GM15510 (cell line): Measurements from ENCODE around the gene MAS1.

Experiments
- POLR2A ChIP-seq: IDR thresholded peaks from 3 replicates; pipeline ENCODE4 v1.6.1; 2011; ENCODE audit warnings: borderline replicate concordance; ENCODE audit not compliant: insufficient read length; ENCODE audit errors: extremely low read depth

Gene MAS1

GRCh38 chr6:159876242-159876641 is 14.5 kb upstream of the MAS1 start:
- no peak for TF ChIP-seq POLR2A

GRCh38 chr6:159877256-159877808 is 13.5 kb upstream of the MAS1 start:
- TF ChIP-seq POLR2A: no peak

- TF ChIP-seq POLR2A: no peak
Measured at GRCh38 chr6:159878341-159878740, 12.4 kb upstream of the MAS1 start.

- no peak for TF ChIP-seq POLR2A
Measured at GRCh38 chr6:159879856-159880255, 10.9 kb upstream of the MAS1 start.

DNA sequence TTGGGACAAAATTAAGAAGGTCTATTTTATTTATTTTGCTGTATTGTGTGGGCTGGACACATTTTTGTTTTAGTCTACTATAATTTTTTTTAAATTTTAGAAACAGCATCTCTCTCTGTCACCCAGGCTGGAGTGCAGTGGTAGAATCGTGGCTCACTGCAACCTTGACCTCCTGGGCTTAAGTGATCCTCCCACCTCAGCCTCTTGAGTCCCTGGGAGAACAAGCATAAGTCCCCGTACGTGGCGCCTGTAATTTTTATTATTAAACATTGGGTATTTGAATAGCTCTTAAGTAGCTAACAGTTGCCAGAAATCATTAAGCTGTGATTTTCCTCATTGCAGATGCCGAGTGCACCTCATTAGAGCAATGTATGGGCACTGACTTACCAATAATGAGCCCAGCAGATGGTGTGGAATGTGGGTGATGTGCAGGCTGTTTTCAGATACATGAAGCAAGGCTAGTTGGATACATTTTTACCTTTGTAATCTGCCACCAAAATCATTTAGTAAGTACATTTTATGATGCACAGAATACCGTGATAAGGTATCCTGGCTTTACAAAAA is 10.3 kb upstream of the MAS1 start:
- TF ChIP-seq POLR2A: no peak

- TF ChIP-seq POLR2A: no peak
Measured at GRCh38 chr6:159884720-159885119, 6.1 kb upstream of the MAS1 start.

DNA sequence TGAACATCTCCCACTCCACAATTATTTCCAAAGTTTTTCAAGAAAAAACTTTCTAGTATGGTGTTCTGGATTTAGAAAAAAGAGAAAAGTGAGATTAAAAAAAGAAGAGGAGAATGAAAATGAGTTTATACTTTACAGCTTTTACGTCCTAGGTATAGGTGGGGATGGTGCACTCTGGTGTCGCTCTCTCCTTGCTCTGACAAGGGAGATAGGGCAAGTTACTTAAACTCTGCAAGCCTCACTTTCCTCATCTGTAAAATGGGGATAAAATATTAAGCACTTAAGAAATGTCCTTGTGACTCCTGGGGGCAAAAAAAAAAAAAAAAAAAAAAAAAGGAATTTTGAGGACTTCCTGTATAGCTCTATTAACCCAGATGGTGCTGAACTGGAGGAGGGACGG is 4.5 kb upstream of the MAS1 start:
- TF ChIP-seq POLR2A: no peak

DNA sequence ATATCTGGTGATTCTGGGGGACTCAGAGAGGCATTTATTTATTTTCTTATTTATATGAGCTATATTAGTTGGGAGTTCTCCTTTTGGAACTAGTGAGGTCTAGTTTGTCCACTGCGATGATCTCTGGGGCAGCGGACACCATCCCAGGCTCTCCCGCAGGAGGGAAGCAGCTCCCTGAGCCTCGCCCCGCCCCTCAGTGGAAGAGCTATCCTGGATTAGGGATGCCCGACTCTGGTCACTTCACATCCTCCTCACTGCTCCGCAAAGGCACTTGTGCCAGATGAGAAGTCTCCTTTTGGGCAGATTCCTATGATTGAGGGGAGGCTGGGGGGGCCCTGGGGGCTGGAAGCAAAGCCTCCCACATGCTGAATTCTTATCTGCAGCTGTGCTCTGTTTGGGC is 3.6 kb upstream of the MAS1 start:
- no peak for TF ChIP-seq POLR2A

DNA sequence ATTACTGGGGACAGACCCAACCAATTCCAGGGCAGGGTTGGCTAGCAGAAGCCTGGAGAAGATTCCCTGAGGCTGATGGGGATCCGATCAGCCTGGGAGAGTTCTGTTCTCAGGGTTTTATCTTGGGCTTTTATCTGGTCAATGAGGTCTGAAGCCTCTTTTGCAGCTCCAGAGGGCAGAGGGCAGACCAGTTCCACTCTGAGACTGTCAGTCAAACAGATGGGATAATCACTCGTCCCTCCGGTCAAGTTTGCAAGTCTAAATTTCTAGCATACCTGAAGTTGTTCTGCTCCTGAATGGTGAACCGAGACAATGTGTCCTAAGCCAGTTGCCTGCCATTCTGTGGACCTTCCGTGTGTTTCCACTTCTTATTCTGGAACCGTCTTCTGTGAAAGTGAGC is 3.0 kb upstream of the MAS1 start:
- TF ChIP-seq POLR2A: no peak

DNA sequence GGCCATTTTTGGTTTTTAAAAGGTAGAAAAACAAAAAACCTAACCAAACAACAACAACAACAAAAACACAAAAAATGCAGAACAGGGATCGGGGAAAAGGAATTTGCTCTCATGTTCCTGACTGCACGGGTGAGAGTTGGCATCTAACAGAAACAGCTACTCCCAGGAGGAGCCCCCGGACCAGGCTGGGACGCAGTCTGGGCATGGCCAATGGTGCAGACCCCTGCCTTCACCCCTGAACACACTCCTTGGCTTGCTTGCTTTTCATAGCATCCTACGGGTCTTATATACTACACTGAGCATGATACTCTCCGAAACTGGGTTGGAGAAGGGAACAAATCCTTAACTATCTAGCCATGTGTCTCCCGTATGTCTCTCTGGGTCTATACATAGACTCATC is 587 bp upstream of the MAS1 start:
- no peak for TF ChIP-seq POLR2A

DNA sequence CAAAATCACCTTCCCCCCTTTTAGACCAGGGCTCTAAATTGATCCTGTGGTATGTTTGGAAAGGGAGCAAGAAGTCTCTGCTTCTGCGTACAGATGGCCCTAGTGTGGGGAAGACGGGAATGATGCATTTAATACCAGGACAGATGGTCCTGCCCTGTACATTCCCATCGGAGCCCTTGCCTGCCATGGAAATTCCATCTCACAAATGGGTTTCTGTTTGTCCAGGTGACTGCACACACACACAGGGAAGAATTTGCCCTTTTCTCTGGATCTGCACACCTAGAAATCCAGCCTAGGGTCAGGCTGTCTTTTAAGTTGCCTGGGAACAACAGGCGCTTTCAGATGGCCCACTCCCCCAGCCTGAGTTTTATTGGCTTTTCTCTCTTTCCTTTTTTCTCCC is 1.3 kb downstream of the MAS1 start:
- TF ChIP-seq POLR2A: no peak

GRCh38 chr6:159893064-159893463 is 2.3 kb downstream of the MAS1 start:
- TF ChIP-seq POLR2A: no peak

DNA sequence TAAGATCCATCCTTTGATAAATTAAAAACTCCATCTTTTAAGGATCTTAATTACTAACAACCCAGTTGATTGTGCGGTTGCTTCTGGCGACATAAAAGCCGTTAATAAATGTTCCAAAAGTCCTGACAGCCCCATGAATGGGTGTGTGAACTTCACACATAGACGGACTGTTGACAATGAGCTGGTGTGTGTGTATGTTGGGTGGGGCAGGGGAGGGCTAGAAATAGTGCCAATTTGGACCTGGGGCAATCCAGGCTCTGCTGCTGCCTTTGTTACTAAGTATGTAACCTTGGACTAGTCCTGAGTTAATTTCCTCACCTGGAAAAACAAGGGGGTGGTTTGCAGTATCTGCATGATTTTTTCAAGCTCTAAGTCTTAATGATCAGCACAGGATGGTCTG is 4.2 kb downstream of the MAS1 start:
- no peak for TF ChIP-seq POLR2A

DNA sequence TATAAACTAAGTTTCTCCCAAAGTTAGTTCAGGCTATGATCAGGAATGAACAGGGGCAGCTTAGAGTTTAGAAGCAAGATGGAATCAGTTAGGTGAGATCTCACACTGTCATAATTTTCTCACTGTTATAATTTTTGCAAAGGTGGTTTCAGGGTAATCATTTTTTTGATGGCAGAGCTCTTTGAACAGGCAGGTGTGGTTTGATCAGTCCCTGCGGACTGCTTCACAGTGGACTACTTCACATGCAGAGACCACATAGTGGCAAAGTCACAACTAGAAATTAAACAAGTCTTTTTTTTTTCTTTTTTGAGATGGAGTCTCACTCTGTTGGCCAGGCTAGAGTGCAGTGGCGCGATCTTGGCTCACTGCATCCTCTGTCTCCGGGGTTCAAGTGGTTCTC is 6.8 kb downstream of the MAS1 start:
- no peak for TF ChIP-seq POLR2A

- TF ChIP-seq POLR2A: no peak
Measured at GRCh38 chr6:159898519-159898918, 7.7 kb downstream of the MAS1 start.

DNA sequence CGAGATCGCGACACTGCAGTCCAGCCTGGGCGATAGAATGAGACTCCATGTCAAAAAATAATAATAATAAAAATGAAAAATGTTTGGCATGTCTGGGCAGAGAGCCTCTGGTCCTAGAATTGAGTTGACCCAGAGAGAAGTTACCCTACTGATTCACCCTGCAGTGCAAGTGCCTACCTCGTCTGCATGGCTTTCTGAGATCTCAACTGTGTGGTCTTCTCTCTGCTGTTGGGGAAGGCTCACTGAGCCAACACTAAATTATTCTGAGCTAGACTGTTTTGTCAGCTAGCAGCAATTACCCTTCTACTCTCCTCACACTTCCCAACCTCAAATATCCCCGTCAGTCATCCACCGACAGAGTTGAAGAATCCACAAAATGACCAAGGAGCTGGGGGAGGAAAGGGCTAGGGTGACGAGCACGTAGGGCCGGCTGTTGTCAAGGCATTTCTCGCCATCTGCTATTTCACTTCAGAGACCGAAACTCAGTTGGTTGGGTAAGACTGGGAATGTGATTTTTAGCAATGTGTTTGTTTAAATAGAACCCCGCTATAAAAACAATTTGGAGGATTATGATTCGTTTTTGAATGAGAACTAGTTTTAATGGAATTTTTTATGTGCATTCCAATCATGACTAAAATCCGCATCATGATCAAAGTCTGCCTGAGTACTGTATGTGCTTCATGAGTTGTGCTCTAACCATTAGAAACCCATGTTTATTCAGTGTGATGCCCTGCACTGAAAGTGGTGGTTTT is 9.4 kb downstream of the MAS1 start:
- TF ChIP-seq POLR2A: no peak
